ENCODE measurements around the gene RNF149. TPM values are rescaled to one million over a fixed set of nuclear protein-coding genes. Genes with fewer than 3 reads are reported as not detected.
"Not testable (repeated sequence)": the region's sequence is repeated elsewhere in the genome, so short reads cannot be mapped to it uniquely, and the experiment has no call there.

The RNF149 gene
- polyA plus RNA-seq, 1 experiment = 18.8 TPM

GRCh38 chr2:101328474-101329007 is 20.0 kb upstream of the RNF149 start:
- peak; percentile 42 for DNase-seq (ENCODE audit: low read depth, low spot score)
- POLR2A ChIA-PET = no interaction called here
- no peaks in the 10 kb centered on the region for H3K9me3 ChIP-seq (ENCODE audit: control insufficient read depth, insufficient read depth, low read length)
- CTCF ChIA-PET = interaction anchor here (1.4 to 1.5 kb wide), 2 partner anchors 13 to 555 kb away, joined by 3 to 8 read pairs; no protein-coding TSS in a partner anchor
- no peaks in the 10 kb centered on the region for H3K27me3 ChIP-seq (ENCODE audit: control insufficient read depth, insufficient read depth, low read length)
- no peak overlapping the region for H3K4me3 ChIP-seq (ENCODE audit: low read depth, low read length)
- peak overlapping the region; percentile 49 for H3K27ac ChIP-seq (ENCODE audit: low read depth, low read length)
- no peak for TF ChIP-seq CTCF (IDR thresholded peaks at IDR 0.05; ENCODE audit: low read depth, low read length)

GRCh38 chr2:101327863-101328394 is 19.4 kb upstream of the RNF149 start:
- POLR2A ChIA-PET = no interaction called here
- no peak for TF ChIP-seq CTCF (IDR thresholded peaks at IDR 0.05; ENCODE audit: low read depth, low read length)
- no peak overlapping the region for H3K4me3 ChIP-seq (ENCODE audit: low read depth, low read length)
- CTCF ChIA-PET = interaction anchor here (1.4 to 1.5 kb wide), 2 partner anchors 14 to 556 kb away, joined by 3 to 8 read pairs; no protein-coding TSS in a partner anchor
- H3K27me3 ChIP-seq (ENCODE audit: control insufficient read depth, insufficient read depth, low read length) = no peaks in the 10 kb centered on the region
- DNase-seq (ENCODE audit: low read depth, low spot score) = no peak
- peak overlapping the region; percentile 49 for H3K27ac ChIP-seq (ENCODE audit: low read depth, low read length)
- H3K9me3 ChIP-seq (ENCODE audit: control insufficient read depth, insufficient read depth, low read length) = no peaks in the 10 kb centered on the region

- no peak for DNase-seq (ENCODE audit: low read depth, low spot score)
- Histone ChIP-seq H3K9me3 (ENCODE audit: control insufficient read depth, insufficient read depth, low read length) (no peaks in the 10 kb centered on the region), H3K27me3 (ENCODE audit: control insufficient read depth, insufficient read depth, low read length) (no peaks in the 10 kb centered on the region), H3K4me3 (ENCODE audit: low read depth, low read length) (no peak overlapping the region), H3K27ac (ENCODE audit: low read depth, low read length) (no peak overlapping the region)
- TF ChIP-seq CTCF (IDR thresholded peaks at IDR 0.05; ENCODE audit: low read depth, low read length) = no peak
- ChIA-PET POLR2A (no interaction called here), CTCF (no interaction called here)
Observed at GRCh38 chr2:101325425-101325824, 16.9 kb upstream of the RNF149 start.

GRCh38 chr2:101316568-101316967 is 8.1 kb upstream of the RNF149 start:
- H3K27ac ChIP-seq (ENCODE audit: low read depth, low read length); H3K27me3 ChIP-seq (ENCODE audit: control insufficient read depth, insufficient read depth, low read length); H3K4me3 ChIP-seq (ENCODE audit: low read depth, low read length); H3K9me3 ChIP-seq (ENCODE audit: control insufficient read depth, insufficient read depth, low read length); DNase-seq (ENCODE audit: low read depth, low spot score); CTCF ChIA-PET; POLR2A ChIA-PET: not testable (repeated sequence)

GRCh38 chr2:101311696-101312017 is 3.2 kb upstream of the RNF149 start:
- Histone ChIP-seq H3K9me3 (ENCODE audit: control insufficient read depth, insufficient read depth, low read length) (no peaks in the 10 kb centered on the region), H3K27me3 (ENCODE audit: control insufficient read depth, insufficient read depth, low read length) (peaks cover 8% of the 10 kb centered on the region), H3K4me3 (ENCODE audit: low read depth, low read length) (no peak overlapping the region), H3K27ac (ENCODE audit: low read depth, low read length) (no peak overlapping the region)
- no peak for DNase-seq (ENCODE audit: low read depth, low spot score)
- ChIA-PET CTCF (no interaction called here), POLR2A (no interaction called here)
- TF ChIP-seq CTCF (IDR thresholded peaks at IDR 0.05; ENCODE audit: low read depth, low read length) = no peak
